Measurements from ENCODE around the gene MAST4. TPM values are rescaled to one million over a fixed set of nuclear protein-coding genes. Genes with fewer than 3 reads are reported as not detected.
"Not testable (repeated sequence)": the region's sequence is repeated elsewhere in the genome, so short reads cannot be mapped to it uniquely, and the experiment has no call there.

Gene MAST4
- total RNA-seq, 4 donors from 2014 or later = 19.5 to 44.1 (median 24.1) TPM

DNA sequence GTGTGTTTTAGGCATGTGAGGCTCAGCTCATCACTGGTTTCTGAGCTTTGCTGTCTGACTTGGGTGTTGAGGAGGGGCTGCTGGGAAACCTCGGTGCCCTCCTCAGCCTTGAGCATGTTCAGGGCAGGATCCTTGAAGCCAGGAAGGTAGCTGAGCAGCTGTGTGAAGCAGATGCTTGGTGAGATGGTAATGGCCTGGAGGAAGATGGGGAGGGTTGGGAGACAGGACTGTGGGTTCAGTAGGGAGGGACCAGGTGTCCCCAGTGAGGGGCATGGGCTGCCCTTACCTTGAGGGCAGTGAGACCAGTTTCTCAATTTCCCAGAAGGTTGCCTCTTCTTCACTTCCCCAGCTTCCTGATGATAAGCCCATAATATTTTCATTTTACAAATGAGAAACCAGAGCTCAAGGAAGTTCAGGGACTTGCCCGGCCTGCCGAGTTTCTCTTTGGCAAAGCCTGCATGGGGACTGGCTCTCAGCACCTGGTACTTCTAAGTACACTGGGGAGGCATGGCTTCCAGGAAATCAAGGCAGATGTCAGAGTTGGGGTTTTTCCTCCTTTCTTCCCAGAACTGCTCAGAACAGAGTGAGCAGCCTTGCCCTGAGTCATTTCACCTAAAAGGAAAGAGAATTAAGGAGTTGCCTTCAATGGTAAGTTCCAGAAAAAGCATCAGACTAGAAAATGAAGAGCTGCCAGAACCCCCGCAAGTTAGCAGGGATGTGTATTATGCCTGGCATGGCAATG is 225.7 kb downstream of the MAST4 start:
- no peak overlapping the region for H3K27ac ChIP-seq
- no peaks in the 10 kb centered on the region for H3K9me3 ChIP-seq
- no peaks in the 10 kb centered on the region for H3K27me3 ChIP-seq
- no peak overlapping the region for H3K4me3 ChIP-seq
- TF ChIP-seq, protein P1, sequence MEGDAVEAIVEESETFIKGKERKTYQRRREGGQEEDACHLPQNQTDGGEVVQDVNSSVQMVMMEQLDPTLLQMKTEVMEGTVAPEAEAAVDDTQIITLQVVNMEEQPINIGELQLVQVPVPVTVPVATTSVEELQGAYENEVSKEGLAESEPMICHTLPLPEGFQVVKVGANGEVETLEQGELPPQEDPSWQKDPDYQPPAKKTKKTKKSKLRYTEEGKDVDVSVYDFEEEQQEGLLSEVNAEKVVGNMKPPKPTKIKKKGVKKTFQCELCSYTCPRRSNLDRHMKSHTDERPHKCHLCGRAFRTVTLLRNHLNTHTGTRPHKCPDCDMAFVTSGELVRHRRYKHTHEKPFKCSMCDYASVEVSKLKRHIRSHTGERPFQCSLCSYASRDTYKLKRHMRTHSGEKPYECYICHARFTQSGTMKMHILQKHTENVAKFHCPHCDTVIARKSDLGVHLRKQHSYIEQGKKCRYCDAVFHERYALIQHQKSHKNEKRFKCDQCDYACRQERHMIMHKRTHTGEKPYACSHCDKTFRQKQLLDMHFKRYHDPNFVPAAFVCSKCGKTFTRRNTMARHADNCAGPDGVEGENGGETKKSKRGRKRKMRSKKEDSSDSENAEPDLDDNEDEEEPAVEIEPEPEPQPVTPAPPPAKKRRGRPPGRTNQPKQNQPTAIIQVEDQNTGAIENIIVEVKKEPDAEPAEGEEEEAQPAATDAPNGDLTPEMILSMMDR (IDR thresholded peaks at IDR 0.05) = no peak
- TF ChIP-seq POLR2A (IDR thresholded peaks at IDR 0.05) = no peak
- TF ChIP-seq EP300 (IDR thresholded peaks at IDR 0.05) = no peak
- 79 to 87% methylated on average over 4 of the region's 4 CpGs for WGBS, 2 donors
- DNase-seq (ENCODE audit: low spot score in 2 of 2) = no peak
- H3K4me1 ChIP-seq = no peaks in the 10 kb centered on the region
- no peaks in the 10 kb centered on the region for H3K36me3 ChIP-seq

DNA sequence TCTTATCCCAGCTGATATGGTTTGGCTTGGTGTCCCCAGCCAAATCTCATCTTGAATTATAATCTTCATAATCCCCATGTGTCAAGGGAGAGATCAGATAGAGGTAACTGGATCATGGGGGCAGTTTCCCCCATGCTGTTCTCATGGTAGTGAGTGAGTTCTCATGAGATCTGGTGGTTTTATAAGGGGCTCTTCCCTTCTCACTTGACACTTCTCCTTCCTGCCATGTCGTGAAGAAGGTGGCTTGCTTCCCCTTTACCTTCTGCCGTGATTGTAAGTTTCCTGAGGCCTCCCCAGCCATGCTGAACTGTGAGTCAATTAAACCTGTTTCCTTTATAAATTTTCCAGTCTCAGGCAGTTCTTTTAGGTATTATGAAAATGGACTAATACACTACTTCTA is 226.7 kb downstream of the MAST4 start:
- 68 to 78% methylated on average over 2 of the region's 2 CpGs for WGBS, 2 donors
- not testable (repeated sequence) for H3K36me3 ChIP-seq; H3K4me1 ChIP-seq; H3K4me3 ChIP-seq; H3K27me3 ChIP-seq; H3K9me3 ChIP-seq; DNase-seq (ENCODE audit: low spot score in 2 of 2); H3K27ac ChIP-seq

DNA sequence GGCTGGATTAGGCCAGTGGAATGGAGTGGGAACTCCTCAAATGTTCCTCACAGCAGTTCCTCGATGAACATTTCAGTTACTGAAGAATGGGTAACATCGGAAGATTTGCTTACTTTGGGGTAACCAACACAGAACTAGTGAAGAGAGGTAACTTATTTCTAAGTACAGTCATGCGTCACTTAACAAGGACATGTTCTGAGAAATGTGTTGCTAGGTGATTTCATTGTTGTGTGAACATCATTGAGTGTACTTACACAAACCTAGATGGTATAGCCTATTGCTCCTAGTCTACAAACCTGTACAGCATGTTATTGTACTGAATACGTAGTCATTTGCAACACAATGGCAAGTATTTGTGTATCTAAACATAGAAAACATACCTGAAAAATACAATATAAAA is 228.3 kb downstream of the MAST4 start:
- no peak for DNase-seq (ENCODE audit: low spot score in 2 of 2)
- H3K27me3 ChIP-seq = peaks cover 0 to 6% of the 10 kb centered on the region in 2 donors
- H3K4me3 ChIP-seq = no peak overlapping the region
- TF ChIP-seq POLR2A (IDR thresholded peaks at IDR 0.05) (no peak), EP300 (IDR thresholded peaks at IDR 0.05) (no peak)
- TF ChIP-seq, protein P1 (IDR thresholded peaks at IDR 0.05) = no peak
- WGBS, 2 donors = 95 to 96% methylated on average over 4 of the region's 4 CpGs
- no peak overlapping the region for H3K27ac ChIP-seq
- no peaks in the 10 kb centered on the region for H3K36me3 ChIP-seq
- H3K9me3 ChIP-seq = no peaks in the 10 kb centered on the region
- H3K4me1 ChIP-seq = peaks cover 0 to 8% (median 2%) of the 10 kb centered on the region in 4 donors

DNA sequence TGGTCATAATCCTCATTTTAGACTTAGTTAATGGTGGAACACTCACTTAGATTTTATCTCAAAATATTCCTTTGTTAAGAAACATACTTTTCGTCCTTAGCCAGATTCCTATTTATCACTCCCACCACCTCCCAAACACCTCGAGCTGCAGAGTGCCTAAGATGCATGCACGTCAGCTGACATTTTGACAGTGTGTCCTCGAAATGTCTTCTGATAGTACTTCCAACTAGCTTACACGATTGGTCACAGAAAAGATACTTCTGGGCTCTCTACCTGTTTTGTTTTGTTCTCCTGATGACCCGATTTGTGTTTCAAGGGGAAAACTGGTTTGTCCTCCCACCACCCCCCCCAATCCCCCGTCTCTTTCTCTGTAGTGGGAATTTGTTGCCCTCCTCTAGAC is 230.1 kb downstream of the MAST4 start:
- Histone ChIP-seq H3K4me1 (peaks cover 0 to 8% (median 2%) of the 10 kb centered on the region in 4 donors), H3K4me3 (no peak overlapping the region), H3K9me3 (no peaks in the 10 kb centered on the region), H3K27me3 (peaks cover 0 to 6% of the 10 kb centered on the region in 2 donors), H3K36me3 (no peaks in the 10 kb centered on the region), H3K27ac (no peak overlapping the region)
- TF ChIP-seq EP300 (IDR thresholded peaks at IDR 0.05) = no peak
- no peak for TF ChIP-seq POLR2A (IDR thresholded peaks at IDR 0.05)
- TF ChIP-seq, protein P1 (IDR thresholded peaks at IDR 0.05) = no peak
- DNase-seq (ENCODE audit: low spot score in 2 of 2) = no peak
- 70 to 86% methylated on average over 7 of the region's 7 CpGs for WGBS, 2 donors

DNA sequence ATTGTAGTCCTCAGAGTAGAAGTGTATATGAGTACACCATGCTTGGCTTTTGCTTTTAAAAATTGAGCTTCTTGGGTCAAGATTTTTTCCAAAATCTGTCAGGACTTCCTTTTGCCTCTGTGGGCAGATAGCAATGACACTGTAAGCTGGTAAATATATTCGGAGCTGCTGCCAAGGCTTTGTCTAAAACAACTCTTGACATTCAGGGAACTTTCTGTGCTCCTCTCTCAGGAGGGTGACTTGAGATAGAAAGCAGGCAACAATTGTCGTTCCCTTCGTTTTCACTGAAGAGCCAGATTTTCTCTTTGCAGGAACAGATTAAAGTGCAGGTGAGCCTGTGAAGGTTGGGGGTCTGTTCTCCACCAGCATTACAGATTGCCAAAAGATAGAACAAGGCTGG is 230.5 kb downstream of the MAST4 start:
- Histone ChIP-seq H3K9me3 (no peaks in the 10 kb centered on the region), H3K36me3 (no peaks in the 10 kb centered on the region), H3K27me3 (peaks cover 0 to 6% of the 10 kb centered on the region in 2 donors), H3K27ac (no peak overlapping the region), H3K4me3 (no peak overlapping the region), H3K4me1 (peaks cover 0 to 8% (median 2%) of the 10 kb centered on the region in 4 donors)
- TF ChIP-seq, protein P1 (IDR thresholded peaks at IDR 0.05) = no peak
- no peak for TF ChIP-seq EP300 (IDR thresholded peaks at IDR 0.05)
- DNase-seq (ENCODE audit: low spot score in 2 of 2) = no peak
- 71 to 72% methylated on average over 3 of the region's 3 CpGs for WGBS, 2 donors

All from tibial nerve (tissue), 4 donors.